OCI-LY1 (cell line): ENCODE measurements around the gene CEP152.

ENCODE experiments used
- H2AFZ ChIP-seq: fragments of 200-600 bp; sonication (generic), shearing (Covaris generic); 2 replicates; pipeline ENCODE4 v1.6.0; 2014; ENCODE audit warnings: antibody characterized with exemption, mild to moderate bottlenecking, low read length
- H3F3A ChIP-seq: fragments of 200-600 bp; sonication (generic), shearing (Covaris generic); 2 replicates; pipeline ENCODE4 v1.6.0; 2014; ENCODE audit warnings: mild to moderate bottlenecking, antibody characterized with exemption, low read length, moderate library complexity; ENCODE audit not compliant: insufficient read depth
- H3K27ac ChIP-seq: fragments of 200-600 bp; sonication (generic); 2 replicates; pipeline ENCODE4 v1.5.1; 2014; ENCODE audit warnings: low read length, mixed run types, mild to moderate bottlenecking, low read depth; ENCODE audit not compliant: poor library complexity, severe bottlenecking
- H3K27me3 ChIP-seq: fragments of 200-600 bp; sonication (generic); 2 replicates; pipeline ENCODE4 v1.6.0; 2014; ENCODE audit warnings: antibody characterized with exemption, mild to moderate bottlenecking, low read length, moderate library complexity; ENCODE audit not compliant: insufficient read depth
- H3K36me3 ChIP-seq: fragments of 200-600 bp; sonication (generic); 2 replicates; pipeline ENCODE4 v1.6.1; 2014; ENCODE audit warnings: mild to moderate bottlenecking, antibody characterized with exemption, low read length, moderate library complexity, mixed read lengths; ENCODE audit not compliant: insufficient read depth
- H3K4me1 ChIP-seq: fragments of 200-600 bp; sonication (generic); 2 replicates; pipeline ENCODE4 v1.5.1; 2014; ENCODE audit warnings: mild to moderate bottlenecking, low read length, moderate library complexity; ENCODE audit not compliant: insufficient read depth, severe bottlenecking
- H3K4me2 ChIP-seq: fragments of 200-600 bp; sonication (generic), shearing (Covaris generic); 2 replicates; pipeline ENCODE4 v1.6.1; 2014; ENCODE audit warnings: low read length
- H3K4me3 ChIP-seq: fragments of 200-600 bp; sonication (generic); 2 replicates; pipeline ENCODE4 v1.5.1; 2014; ENCODE audit warnings: low read length, low read depth, mild to moderate bottlenecking, mixed read lengths; ENCODE audit not compliant: poor library complexity, severe bottlenecking
- H3K79me2 ChIP-seq: fragments of 200-600 bp; shearing (Covaris generic); 2 replicates; pipeline ENCODE4 v1.6.1; 2016; ENCODE audit warnings: mixed run types, low read length, mixed read lengths; ENCODE audit not compliant: insufficient read depth
- H3K9ac ChIP-seq: fragments of 200-600 bp; sonication (generic), shearing (Covaris generic); 2 replicates; pipeline ENCODE4 v1.6.1; 2014; ENCODE audit warnings: mild to moderate bottlenecking, low read length, mixed read lengths
- H3K9me2 ChIP-seq: fragments of 200-600 bp; sonication (generic), shearing (Covaris generic); 2 replicates; pipeline ENCODE4 v1.6.1; 2014; ENCODE audit warnings: low read depth, mild to moderate bottlenecking, low read length, mixed read lengths
- H3K9me3 ChIP-seq: fragments of 200-600 bp; shearing (Covaris generic); 2 replicates; pipeline ENCODE4 v1.6.1; 2014; ENCODE audit warnings: low read length, mixed read lengths
- H4K20me1 ChIP-seq: fragments of 200-600 bp; sonication (generic), shearing (Covaris generic); 2 replicates; pipeline ENCODE4 v1.6.0; 2016; ENCODE audit warnings: mild to moderate bottlenecking, low read length; ENCODE audit not compliant: insufficient read depth
- EZH2 ChIP-seq: fragments of 200-600 bp; sonication (generic), shearing (Covaris generic); IDR thresholded peaks from 2 replicates; pipeline ENCODE4 v1.8.0; 2017; ENCODE audit warnings: borderline replicate concordance, mixed run types, mild to moderate bottlenecking, antibody characterized with exemption, low read length, moderate library complexity, mixed read lengths
- TF ChIP-seq, protein P1 (sequence below): fragments of 200-600 bp; sonication (generic), shearing (Covaris generic); IDR thresholded peaks from 2 replicates; pipeline ENCODE4 v1.5.1; 2017; ENCODE audit warnings: mild to moderate bottlenecking, antibody characterized with exemption, low read length, moderate library complexity, mixed read lengths

Gene CEP152

DNA sequence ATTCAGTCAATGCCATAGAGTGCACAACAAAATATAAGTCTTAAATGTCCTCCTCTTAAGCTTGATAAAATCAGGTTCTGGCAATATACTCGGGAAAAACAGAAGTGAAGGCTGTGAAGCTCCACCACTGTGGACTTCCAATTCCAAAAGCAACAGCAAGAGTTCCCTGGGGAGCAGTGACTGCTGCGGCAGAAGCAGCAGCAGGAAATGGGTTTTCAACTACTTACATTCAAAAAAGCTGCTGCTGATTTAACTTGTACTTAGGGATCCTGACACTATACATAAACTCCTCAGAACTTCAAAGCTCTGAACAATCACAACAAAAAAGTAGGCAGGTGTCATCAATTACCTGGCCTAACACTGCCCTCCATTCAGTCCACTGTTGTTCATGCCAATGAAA lies 4.7 kb downstream of the CEP152 start:
- no peaks in the 10 kb centered on the region for H3K9me2 ChIP-seq
- no peaks in the 10 kb centered on the region for H3K9me3 ChIP-seq
- no peaks in the 10 kb centered on the region for H4K20me1 ChIP-seq
- H3K9ac ChIP-seq, result peak overlapping the region; percentile 14; the same call in 1 of the 2 replicates
- no peaks in the 10 kb centered on the region for H3K27me3 ChIP-seq
- H2AFZ ChIP-seq, result no peak overlapping the region
- H3K4me3 ChIP-seq, result peak overlapping the region; percentile 12
- TF ChIP-seq, protein P1, sequence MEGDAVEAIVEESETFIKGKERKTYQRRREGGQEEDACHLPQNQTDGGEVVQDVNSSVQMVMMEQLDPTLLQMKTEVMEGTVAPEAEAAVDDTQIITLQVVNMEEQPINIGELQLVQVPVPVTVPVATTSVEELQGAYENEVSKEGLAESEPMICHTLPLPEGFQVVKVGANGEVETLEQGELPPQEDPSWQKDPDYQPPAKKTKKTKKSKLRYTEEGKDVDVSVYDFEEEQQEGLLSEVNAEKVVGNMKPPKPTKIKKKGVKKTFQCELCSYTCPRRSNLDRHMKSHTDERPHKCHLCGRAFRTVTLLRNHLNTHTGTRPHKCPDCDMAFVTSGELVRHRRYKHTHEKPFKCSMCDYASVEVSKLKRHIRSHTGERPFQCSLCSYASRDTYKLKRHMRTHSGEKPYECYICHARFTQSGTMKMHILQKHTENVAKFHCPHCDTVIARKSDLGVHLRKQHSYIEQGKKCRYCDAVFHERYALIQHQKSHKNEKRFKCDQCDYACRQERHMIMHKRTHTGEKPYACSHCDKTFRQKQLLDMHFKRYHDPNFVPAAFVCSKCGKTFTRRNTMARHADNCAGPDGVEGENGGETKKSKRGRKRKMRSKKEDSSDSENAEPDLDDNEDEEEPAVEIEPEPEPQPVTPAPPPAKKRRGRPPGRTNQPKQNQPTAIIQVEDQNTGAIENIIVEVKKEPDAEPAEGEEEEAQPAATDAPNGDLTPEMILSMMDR, result no peak
- no peak for TF ChIP-seq EZH2
- peaks cover 60% of the 10 kb centered on the region for H3K79me2 ChIP-seq
- peaks cover 9% of the 10 kb centered on the region; the same call in 1 of the 2 replicates for H3K36me3 ChIP-seq
- H3K27ac ChIP-seq, result peak overlapping the region; percentile 19
- H3K4me2 ChIP-seq, result peak overlapping the region; percentile 50
- H3K4me1 ChIP-seq, result peaks cover 40% of the 10 kb centered on the region
- no peaks in the 10 kb centered on the region for H3F3A ChIP-seq

DNA sequence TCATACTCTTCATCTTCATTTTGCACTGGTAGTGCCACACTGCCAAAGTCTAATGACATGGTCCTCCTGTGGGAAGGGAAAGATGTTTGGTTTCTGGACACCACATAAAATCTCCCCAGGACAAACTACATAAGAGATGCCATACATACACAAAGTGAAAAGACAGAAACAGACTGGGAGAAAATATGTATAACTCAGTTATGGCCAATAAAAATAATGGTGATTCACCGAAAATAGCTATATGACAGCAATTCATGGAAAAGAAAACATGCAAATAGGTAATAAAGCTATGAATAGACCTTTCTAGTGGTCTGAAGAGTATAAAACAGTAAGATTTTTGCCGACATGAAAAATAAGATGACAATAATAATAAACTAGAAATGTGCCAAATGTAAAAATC lies 5.3 kb downstream of the CEP152 start:
- H2AFZ ChIP-seq, result no peak overlapping the region
- H4K20me1 ChIP-seq, result no peaks in the 10 kb centered on the region
- TF ChIP-seq, protein P1, result no peak
- TF ChIP-seq EZH2, result no peak
- H3K36me3 ChIP-seq, result peaks cover 9% of the 10 kb centered on the region; the same call in 1 of the 2 replicates
- H3K4me3 ChIP-seq, result no peak overlapping the region
- H3K27ac ChIP-seq, result no peak overlapping the region
- no peaks in the 10 kb centered on the region for H3K27me3 ChIP-seq
- peaks cover 46% of the 10 kb centered on the region for H3K4me1 ChIP-seq
- H3K9ac ChIP-seq, result no peak overlapping the region
- no peaks in the 10 kb centered on the region for H3K9me2 ChIP-seq
- H3K9me3 ChIP-seq, result no peaks in the 10 kb centered on the region
- peaks cover 64% of the 10 kb centered on the region for H3K79me2 ChIP-seq
- H3K4me2 ChIP-seq, result no peak overlapping the region
- no peaks in the 10 kb centered on the region for H3F3A ChIP-seq

DNA sequence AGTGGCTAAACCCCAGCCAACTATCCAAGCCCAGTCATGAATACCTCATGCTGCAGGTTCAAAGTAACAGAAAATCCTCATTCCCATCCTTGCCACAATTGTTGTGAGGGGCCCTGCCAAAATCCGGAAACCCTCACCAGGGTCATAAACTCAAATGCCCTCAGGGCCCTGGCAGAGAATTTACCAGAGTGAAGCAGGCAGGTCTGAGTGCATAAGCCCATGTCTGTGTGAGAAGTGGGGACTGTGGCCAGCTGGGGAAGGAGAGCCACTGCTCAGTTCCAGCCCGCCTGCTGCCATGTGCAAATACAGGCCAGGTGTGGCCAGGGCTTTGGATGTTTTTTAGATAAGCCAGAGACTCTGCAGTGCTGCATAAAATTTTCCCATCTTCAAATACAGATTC lies 7.0 kb downstream of the CEP152 start:
- Histone ChIP-seq H3K9ac (no peak overlapping the region), H3K27me3 (no peaks in the 10 kb centered on the region), H3K36me3 (peaks cover 9% of the 10 kb centered on the region; the same call in 1 of the 2 replicates), H2AFZ (no peak overlapping the region), H3K27ac (no peak overlapping the region), H3K79me2 (peaks cover 76% of the 10 kb centered on the region), H3K4me3 (no peak overlapping the region), H4K20me1 (no peaks in the 10 kb centered on the region), H3K9me3 (no peaks in the 10 kb centered on the region), H3K9me2 (no peaks in the 10 kb centered on the region), H3K4me1 (peaks cover 32% of the 10 kb centered on the region), H3K4me2 (no peak overlapping the region), H3F3A (no peaks in the 10 kb centered on the region)
- TF ChIP-seq, protein P1, result no peak
- no peak for TF ChIP-seq EZH2
